Activated naive CD8-positive, alpha-beta T cell (primary cell): ENCODE data around the gene GAREM2.

Experiments
- H3K27ac Mint-ChIP-seq: one replicate; pipeline ENCODE4 v1.8.0; 2021; ENCODE audit warnings: mixed read lengths
- H3K27me3 Mint-ChIP-seq: one replicate; pipeline ENCODE4 v1.8.0; 2021; ENCODE audit warnings: mixed read lengths
- H3K36me3 Mint-ChIP-seq: one replicate; pipeline ENCODE4 v1.8.0; 2021; ENCODE audit warnings: mixed read lengths
- H3K4me1 Mint-ChIP-seq: one replicate; pipeline ENCODE4 v1.8.0; 2021; ENCODE audit warnings: low read depth, mixed read lengths
- H3K4me3 Mint-ChIP-seq: one replicate; pipeline ENCODE4 v1.8.0; 2021; ENCODE audit warnings: mild to moderate bottlenecking, mixed read lengths
- H3K9me3 Mint-ChIP-seq: one replicate; pipeline ENCODE4 v1.8.0; 2021; ENCODE audit warnings: low read depth, mixed read lengths

GAREM2 gene

DNA sequence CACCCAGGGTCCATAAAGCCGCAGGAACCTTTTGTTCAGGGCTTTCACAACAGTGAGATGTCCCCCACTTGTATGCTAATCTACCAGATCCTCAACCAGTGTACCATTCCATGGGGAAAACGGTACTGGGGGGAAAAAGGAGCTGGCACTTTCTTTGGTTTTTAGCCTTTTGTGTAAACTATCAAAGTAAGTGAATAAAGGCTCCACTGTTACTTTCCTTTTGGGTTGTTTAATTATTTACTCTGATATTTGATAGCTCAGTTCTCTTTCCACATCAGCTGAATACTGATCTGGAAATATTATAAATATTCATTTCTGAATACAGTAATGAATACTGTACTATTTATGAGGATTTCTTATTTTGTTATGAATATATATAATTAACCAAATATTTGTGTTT, 51.2 kb downstream of the GAREM2 start:
- peaks cover 2% of the 10 kb centered on the region for H3K4me1 Mint-ChIP-seq
- H3K36me3 Mint-ChIP-seq: peaks cover 21% of the 10 kb centered on the region

DNA sequence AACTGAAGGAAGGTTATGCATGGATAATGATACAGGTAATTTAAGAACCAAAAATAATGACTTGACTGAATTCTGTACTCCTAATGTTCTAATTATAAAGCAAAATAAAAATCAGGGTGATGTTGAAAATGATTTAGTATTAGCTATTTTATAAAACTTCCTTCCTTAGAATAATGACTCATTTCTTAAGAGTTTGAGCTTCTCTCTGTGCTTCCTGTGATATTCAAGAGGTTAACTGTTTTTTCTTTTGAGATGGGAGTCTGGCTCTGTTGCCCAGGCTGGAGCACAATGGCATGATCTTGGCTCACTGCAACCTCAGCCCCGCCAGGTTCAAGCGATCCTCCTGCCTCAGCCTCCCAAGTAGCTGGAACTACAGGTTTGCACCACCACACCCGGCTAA, 56.7 kb downstream of the GAREM2 start:
- H3K27me3 Mint-ChIP-seq: no peaks in the 10 kb centered on the region
- H3K36me3 Mint-ChIP-seq: peaks cover 29% of the 10 kb centered on the region
- peaks cover 6% of the 10 kb centered on the region for H3K9me3 Mint-ChIP-seq
- no peak overlapping the region for H3K4me3 Mint-ChIP-seq
- peaks cover 2% of the 10 kb centered on the region for H3K4me1 Mint-ChIP-seq
- peak overlapping the region; percentile 3 for H3K27ac Mint-ChIP-seq

More for the DNA sequence above, 51.2 kb downstream of the GAREM2 start:
- H3K27ac Mint-ChIP-seq: no peak overlapping the region
- no peaks in the 10 kb centered on the region for H3K27me3 Mint-ChIP-seq
- peaks cover 6% of the 10 kb centered on the region for H3K9me3 Mint-ChIP-seq
- H3K4me3 Mint-ChIP-seq: no peak overlapping the region

DNA sequence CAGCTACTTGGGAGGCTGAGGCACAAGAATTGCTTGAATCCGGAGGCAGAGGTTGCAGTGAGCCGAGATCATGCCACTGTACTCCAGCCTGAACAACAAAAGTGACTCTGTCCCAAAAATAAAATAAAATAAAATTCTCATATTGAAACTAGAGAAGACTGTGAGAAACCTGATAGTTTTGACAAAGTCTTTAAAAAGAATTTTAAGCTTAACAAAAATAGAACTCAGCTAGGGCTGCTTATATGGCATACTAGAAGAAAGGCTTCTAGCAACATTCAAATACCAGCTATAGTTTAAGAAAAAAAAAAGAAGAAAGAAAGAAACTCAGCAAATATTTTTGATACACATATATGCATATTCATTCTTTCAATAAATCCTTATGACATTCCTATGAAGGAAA, 57.9 kb downstream of the GAREM2 start:
- H3K27ac Mint-ChIP-seq: no peak overlapping the region
- H3K9me3 Mint-ChIP-seq: peaks cover 6% of the 10 kb centered on the region
- no peaks in the 10 kb centered on the region for H3K27me3 Mint-ChIP-seq
- H3K36me3 Mint-ChIP-seq: peaks cover 25% of the 10 kb centered on the region
- H3K4me3 Mint-ChIP-seq: no peak overlapping the region
- H3K4me1 Mint-ChIP-seq: peaks cover 2% of the 10 kb centered on the region

DNA sequence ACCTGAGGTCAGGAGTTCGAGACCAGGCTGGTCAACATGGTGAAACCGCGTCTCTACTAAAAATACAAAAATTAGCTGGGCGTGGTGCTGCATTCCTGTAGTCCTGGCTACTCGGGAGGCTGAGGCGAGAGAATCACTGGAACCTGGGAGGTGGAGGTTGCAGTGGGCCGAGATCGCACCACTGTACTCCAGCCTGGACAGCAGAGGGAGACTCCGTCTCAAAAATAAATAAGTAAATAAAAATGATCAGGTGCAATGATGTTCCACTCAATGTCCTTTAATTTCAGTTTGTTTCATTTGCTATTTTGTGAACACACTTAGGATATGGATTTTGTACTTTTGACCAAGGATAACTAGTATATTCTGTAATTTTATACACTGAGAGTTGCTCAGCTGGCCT, 62.2 kb downstream of the GAREM2 start:
- Mint-ChIP-seq H3K27me3 (no peaks in the 10 kb centered on the region), H3K4me1 (peaks cover 9% of the 10 kb centered on the region), H3K36me3 (peaks cover 9% of the 10 kb centered on the region), H3K4me3 (no peak overlapping the region), H3K9me3 (no peaks in the 10 kb centered on the region), H3K27ac (no peak overlapping the region)

DNA sequence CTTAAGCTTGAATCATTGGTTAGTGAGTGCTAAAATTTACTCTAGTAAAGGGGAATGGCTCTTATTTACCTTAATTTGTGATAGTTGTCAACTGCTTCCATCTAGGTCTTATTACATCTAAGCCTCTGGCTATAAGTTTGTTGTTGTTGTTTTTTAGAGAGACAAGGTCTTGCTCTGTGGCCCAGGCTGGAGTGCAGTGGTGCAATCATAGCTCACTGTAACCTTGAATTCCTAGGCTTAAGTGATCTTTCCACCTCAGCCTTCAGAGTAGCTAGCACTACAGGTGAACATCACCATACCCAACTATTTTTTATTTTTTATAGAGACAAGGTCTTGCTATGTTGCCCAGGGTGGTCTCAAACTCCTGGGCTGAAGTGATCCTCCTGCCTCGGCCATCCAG, 65.0 kb downstream of the GAREM2 start:
- no peaks in the 10 kb centered on the region for H3K27me3 Mint-ChIP-seq
- no peaks in the 10 kb centered on the region for H3K9me3 Mint-ChIP-seq
- H3K27ac Mint-ChIP-seq: no peak overlapping the region
- H3K4me3 Mint-ChIP-seq: no peak overlapping the region
- H3K4me1 Mint-ChIP-seq: peaks cover 28% of the 10 kb centered on the region
- H3K36me3 Mint-ChIP-seq: peaks cover 6% of the 10 kb centered on the region

DNA sequence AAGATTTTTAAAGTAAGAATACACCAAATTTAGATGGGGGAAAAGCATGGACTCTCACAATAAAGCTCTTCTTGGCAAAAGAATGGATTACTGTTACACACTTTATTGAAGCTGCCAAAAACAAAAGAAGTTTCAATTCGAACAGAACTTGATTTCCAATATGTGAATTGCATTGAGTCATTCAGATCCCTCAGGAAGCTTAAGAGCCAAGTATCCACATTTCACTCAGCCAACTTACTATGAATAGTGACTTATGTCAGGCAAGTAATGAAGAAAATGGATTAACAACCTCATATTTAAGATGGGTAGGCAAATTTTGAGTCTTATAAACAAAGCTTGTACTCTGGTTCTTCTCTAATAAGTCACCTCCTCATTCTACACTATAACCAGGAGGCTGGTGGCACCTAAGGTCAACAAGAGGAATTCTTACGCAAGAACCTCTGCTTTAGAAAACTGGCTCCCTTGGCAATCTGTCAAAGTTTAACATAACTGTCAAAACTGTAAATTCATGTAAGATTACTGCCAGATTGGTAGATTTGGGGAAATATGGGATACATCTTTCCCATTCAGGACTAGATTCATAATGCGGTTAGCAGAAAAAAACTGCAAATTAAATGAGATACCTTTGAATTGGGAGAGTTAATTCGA, 65.5 kb downstream of the GAREM2 start:
- H3K4me1 Mint-ChIP-seq: peaks cover 34% of the 10 kb centered on the region
- H3K36me3 Mint-ChIP-seq: peaks cover 3% of the 10 kb centered on the region
- no peaks in the 10 kb centered on the region for H3K9me3 Mint-ChIP-seq
- H3K4me3 Mint-ChIP-seq: no peak overlapping the region
- H3K27me3 Mint-ChIP-seq: no peaks in the 10 kb centered on the region
- H3K27ac Mint-ChIP-seq: no peak overlapping the region
